Stimulated activated CD4-positive, alpha-beta T cell treated with anti-CD3 and anti-CD28 coated beads, Interleukin-12 subunit alpha, Interleukin-12 subunit beta, amount 100 ng/mL, for 24 hours (primary cell): ENCODE measurements around the gene AKT1.
"Not testable (repeated sequence)": the region's sequence is repeated elsewhere in the genome, so short reads cannot be mapped to it uniquely, and the experiment has no call there.

Source experiments
- DNase-seq, 2 experiments: peaks; one replicate each; pipeline ENCODE4 v3.0.0-alpha.2; 2020; ENCODE audit warnings: low read depth in 2 of 2

The AKT1 gene

DNA sequence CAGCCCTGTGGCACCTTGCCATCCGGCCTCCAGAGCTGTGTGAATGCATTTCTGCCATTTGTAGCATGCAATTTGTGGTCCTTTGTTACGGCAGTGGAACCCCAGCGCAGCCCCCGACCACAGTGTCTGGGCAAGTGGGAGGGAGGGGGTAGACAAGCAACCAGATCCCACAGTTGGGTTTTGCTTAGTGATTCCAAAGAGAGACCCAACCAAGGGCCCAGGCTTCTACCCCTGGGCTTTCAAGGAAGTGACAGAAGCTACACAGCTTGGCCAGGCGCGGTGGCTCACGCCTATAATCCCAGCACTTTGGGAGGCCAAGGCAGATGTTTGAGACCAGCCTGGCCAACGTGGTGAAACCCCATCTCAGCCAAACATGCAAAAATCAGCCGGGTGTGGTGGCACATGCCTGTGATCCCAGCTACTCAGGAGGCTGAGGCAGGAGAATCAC lies 23.2 kb upstream of the AKT1 start:
- no peak for DNase-seq

DNA sequence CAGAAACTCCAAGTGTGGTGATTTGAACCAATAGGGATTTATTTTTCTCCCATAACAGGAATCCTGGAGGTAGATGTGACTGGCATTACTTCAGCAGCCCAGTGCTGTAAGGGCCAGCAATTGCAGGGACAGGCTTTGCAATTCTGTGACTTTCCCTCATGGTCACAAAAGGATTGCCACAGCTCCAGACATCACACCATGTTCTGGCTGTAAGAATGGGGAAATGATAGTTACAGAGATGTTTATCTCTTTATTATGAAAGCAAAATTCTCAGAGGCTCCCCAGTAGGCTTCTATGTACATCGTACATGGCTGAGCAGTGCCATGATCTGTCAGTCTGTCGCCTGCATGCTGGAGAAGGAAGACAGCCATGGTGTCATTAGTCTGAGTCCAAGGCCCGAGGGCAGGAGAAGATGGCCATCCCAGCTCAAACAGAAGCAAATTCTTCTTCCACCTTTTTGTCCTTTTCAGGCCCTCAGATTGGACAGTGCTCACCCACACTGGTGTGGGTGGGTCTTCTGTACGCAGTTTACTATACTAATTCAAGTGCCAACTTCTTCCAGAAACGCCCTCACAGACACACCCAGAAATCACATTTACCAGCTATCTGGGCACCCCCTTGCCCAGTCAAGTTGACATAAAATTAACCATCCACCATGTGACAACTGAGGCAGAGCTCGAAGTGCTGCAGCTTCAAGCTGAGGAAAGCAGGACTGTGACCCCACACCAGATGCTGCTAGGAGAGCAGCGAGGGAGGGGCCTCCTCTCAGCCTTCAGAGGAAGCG lies 22.6 kb upstream of the AKT1 start:
- no peak for DNase-seq

DNA sequence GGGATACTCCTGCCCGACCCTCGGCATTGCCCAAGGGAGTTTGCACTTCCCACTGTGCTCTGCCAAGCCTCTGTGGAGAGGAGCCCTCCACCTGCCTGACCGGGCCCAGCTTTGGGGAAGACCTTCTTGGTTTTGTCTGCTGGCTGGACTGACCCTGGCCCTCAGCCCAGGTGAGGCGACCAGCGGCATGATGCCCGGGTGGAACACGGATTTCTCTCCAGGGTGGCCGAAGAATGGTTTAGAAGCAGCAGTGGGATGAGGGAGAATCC lies 21.0 kb upstream of the AKT1 start:
- DNase-seq: no peak

GRCh38 chr14:104814701-104815100 lies 19.2 kb upstream of the AKT1 start:
- not testable (repeated sequence) for DNase-seq

- DNase-seq: no peak
Measured at GRCh38 chr14:104813286-104813685, 17.7 kb upstream of the AKT1 start.

GRCh38 chr14:104810316-104810715 lies 14.8 kb upstream of the AKT1 start:
- DNase-seq: no peak

DNA sequence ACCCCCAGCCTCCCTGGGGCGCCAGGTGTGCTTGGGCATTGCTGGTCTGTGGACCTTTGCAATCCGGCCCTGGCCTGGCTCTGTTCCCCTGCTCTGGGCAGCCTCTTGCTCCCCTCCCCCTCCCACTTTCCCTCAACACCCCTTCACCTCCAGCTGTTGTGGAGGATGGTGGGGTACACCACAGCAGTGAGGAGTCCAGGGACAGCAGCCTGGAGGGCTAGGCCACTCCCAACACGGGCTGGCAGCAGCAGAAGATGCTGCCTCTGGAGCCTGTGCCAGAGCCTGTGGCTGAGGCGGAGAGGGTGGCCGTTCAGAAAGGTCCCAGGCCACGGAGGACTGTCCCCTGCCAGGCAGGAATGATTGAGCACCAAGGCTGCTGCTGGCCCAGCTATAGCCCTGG lies 12.9 kb upstream of the AKT1 start:
- no peak for DNase-seq

DNA sequence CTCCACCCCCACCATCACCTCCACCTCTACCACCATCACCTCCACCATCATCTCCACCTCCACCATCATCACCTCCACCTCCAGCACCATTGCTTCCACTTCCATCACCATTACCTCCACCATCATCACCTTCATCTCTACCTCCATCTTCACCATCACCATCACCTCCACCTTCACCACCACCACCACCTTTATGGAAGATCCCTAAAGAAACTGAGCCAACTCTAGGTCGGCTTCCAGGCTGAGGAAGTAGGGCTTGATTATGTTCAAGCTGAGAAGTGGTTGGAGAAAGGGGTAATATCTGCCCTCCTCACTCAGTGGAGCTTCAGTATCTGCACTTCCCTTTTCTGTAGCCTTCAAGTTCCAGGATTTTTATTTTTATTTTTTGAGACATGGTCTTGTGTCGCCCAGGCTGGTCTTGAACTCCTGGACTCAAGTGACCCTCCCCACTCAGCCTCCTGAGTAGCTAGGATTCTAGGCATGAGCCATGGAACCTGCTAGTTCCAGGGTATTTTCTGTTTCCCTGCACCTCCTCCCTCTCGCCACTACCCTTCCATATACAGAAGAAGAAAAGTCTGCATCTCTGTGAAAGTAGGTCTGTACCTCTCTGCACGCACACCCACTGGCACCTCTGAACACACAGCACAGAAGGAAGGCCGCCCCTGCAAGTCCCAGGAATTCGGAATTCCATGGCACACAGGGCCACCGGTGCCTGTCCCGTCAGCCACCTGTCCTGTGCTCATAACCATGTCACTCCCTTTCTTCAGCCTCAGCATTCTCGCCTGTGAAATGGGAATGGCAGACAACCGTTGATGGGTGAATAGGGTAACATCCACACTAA lies 11.3 kb upstream of the AKT1 start:
- DNase-seq: no peak

DNA sequence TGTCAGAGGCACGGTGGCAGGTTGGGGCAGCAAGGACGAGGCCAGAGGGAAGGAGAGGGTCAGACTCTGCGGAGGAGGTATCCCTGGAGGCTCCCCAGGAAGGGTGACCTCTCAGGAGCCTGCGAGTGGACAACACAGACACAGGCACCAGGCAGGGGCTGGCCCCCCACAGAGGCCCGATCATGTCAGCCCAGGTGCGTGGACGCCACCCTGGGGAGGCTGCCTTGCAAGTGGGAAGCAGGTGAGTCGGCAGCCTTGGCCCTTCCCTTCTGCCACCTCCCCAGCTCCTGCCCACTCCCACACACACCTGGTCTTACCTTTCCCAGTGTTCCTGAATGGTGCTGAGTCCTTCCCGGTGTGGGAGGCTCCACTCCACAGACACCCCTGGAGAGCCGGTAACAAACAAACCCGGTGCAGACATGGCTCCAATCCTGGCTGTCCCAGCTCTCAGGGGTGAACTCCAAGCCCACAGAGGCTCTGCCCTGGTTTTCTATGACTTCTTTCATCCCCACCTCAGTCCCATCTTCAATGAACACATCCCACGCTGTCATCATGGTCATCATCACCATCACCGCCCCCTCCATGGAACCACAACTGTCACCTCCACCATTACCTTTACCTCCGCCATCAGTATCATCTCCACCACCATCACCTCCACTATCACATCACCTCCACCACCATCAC lies 10.5 kb upstream of the AKT1 start:
- DNase-seq: no peak

DNA sequence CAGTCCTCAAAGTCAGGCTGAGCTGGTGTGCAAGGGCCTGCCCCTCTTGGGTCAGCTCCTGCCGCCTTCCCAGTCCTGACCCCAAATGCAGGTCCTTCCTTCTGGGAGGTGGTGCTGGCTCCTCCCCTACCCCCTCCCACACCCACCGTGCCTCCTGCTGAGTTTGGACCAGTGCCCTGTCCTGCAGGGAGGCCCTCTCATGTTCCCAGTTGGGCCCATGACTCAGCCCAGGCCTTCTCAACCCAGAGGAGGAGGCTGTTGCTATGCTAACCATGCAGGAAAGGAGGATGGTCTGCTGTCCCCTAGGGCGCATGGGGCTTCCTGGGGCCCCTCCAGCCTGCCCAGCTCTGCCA lies 9.8 kb upstream of the AKT1 start:
- DNase-seq: no peak

DNA sequence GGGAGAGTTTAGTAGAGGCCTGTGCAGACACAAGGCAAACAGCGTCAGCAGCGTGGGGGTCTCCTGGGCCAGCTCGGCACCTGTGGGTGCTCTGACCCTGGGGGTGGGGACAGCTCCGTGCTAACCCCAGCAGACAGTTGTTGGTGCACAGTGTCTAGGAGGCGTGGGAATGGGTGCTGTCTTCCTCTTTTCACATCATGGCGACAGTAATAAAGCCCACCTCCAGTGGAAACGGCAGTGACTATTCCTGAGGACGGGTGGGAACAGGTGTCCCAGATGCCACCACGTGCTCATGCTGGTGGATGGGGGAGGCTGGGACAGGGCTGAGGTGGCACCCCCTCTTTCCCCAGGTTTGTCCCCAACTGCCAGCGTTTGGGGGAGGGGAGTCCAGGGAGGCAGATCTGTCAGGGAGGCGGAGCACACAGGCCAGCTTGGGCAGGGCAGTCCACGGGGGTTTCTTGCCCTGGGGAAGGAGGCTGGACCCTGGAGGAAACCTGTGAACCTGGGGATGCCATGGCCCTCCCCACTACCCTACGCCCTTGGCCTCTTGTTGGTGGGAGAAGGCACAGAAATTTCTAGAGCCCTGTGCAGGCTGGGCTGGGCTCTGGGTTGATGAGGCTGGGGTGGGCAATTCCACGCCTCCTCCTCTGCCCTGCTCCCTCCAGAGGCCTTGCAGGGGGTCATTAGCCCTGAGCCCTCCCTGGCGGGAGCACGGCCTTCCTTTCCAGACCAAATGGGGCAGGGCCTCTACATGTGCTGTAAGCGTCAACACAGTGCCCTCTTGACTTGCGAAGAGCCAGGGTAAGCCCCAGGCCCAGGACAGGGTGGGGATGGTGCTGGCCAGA lies 9.2 kb upstream of the AKT1 start:
- no peak for DNase-seq

DNA sequence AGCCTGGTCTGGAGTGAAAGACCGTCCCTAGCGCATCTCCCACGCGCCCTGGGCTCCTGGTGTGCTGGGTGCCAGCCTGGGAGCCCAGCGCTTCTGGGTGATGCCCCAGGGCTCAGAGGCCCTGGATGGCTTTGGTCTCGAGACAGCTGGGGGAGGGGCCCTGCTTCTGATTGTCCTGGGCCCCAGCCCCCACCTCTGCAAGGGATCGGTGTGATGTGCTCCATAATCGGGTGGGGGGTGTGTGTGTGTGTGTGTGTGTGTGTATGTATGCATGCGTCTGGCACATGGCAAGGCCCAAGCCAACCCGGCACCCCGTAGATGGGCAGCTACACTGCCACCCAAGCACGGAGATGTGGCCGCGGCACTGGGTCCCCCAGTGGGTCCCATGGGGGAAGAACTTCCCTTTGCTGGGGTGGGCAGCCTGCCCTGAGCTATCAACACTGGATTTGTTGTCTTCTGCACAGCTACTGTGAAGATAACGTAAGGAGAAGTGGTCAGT lies 8.4 kb upstream of the AKT1 start:
- DNase-seq: no peak

GRCh38 chr14:104803280-104803911 lies 7.8 kb upstream of the AKT1 start:
- no peak for DNase-seq

- DNase-seq: no peak
Measured at GRCh38 chr14:104802394-104803184, 7.0 kb upstream of the AKT1 start.

DNA sequence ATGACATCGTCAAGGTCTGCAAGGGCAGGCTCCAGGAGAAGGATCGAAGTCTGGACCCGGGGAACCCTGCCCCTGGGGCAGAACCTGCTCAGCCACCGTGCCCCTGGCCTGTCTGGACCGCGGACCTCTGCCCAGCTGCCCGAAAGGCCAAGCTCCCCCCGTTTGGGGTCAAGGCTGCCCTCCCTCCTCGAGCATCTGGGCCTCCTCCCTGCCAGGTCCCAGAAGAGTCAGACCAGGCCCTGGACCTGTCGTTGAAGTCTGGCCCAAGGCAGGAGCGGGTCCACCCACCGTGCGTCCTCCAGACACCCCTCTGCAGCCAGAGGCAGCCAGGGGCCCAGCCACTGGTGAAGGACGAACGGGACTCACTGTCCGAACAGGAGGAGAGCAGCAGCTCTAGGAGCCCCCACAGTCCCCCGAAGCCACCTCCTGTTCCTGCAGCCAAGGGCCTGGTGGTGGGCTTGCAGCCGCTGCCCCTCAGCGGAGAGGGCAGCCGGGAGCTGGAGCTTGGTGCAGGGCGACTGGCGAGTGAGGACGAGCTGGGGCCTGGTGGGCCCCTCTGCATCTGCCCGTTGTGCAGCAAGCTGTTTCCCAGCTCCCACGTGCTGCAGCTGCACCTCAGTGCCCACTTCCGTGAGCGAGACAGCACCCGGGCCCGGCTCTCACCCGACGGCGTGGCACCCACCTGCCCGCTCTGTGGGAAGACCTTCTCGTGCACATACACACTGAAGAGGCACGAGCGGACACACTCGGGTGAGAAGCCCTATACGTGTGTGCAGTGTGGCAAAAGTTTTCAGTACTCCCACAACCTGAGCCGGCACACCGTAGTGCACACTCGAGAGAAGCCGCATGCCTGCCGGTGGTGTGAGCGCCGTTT lies 6.2 kb upstream of the AKT1 start:
- DNase-seq: no peak

DNA sequence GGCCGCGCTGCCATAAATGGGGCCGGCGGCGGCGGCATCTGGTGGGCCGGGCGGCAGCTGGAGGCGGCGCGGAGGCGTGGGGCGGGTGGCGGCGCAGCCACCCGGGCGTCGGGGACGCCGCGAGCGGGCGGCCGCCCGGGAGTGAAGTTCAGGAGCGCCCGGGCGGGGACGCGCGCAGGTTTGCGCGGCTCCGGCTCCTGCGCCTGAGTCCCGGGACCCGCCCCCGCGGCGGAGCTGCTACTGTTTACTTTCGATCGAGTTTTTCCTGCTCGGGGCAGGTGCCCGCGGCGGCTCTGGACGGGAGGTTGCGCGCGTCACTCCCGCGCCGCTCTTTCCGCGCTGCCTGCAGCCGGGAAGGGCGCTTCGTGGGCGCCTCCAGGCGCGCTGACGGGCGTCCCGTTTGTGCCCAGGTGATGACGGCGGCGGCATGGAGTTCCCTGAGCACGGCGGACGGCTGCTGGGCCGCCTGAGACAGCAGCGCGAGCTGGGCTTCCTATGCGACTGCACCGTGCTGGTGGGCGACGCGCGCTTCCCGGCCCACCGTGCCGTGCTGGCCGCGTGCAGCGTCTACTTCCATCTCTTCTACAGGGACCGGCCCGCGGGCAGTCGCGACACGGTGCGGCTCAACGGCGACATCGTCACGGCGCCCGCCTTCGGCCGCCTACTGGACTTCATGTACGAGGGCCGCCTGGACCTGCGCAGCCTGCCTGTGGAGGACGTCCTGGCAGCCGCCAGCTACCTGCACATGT lies 5.4 kb upstream of the AKT1 start, which contains the start of gene ZBTB42:
ZBTB42 (plus strand) TSS at position 331 of the 749 bp plus-strand sequence; CDS start at position 428, 97 bp downstream.
- DNase-seq: peak; percentile 39 to 56

- peak; percentile 47 to 69 for DNase-seq
Measured at GRCh38 chr14:104800015-104800770, 4.6 kb upstream of the AKT1 start.
